Measurements from ENCODE around the gene CACNA2D2.

DNA sequence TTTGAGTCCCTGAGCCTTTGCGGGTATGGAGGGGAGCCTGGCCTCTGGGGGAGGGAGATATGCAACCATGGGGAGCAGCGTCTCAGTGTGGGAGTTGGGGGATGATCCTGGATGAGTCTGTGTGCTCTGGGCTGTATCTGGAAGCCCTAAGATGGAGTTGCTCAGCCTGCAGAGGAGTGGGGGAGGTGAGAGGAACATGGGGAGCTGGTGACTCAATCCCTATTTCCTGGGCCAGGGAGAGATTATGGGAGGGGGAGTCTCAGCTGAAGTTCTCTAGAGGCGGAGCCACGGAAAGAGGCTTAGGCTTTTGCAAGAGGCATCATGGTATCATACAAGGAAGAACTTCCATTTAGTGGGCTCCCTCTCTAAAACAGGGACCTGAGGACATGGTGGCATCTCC lies 84.6 kb downstream of the CACNA2D2 start:
- TF ChIP-seq POLR2AphosphoS5 (IDR thresholded peaks at IDR 0.05; ENCODE audit: low read depth, low read length) (no peak), MAFK (IDR thresholded peaks at IDR 0.05; ENCODE audit: low read depth, low read length) (no peak), POLR2A (IDR thresholded peaks at IDR 0.05; ENCODE audit: control extremely low read depth in 1 of 2, low read depth in 2 of 2, low read length in 2 of 2) (no peak), ASH2L (IDR thresholded peaks at IDR 0.05; ENCODE audit: low read length) (no peak)
- TF ChIP-seq, protein P1, sequence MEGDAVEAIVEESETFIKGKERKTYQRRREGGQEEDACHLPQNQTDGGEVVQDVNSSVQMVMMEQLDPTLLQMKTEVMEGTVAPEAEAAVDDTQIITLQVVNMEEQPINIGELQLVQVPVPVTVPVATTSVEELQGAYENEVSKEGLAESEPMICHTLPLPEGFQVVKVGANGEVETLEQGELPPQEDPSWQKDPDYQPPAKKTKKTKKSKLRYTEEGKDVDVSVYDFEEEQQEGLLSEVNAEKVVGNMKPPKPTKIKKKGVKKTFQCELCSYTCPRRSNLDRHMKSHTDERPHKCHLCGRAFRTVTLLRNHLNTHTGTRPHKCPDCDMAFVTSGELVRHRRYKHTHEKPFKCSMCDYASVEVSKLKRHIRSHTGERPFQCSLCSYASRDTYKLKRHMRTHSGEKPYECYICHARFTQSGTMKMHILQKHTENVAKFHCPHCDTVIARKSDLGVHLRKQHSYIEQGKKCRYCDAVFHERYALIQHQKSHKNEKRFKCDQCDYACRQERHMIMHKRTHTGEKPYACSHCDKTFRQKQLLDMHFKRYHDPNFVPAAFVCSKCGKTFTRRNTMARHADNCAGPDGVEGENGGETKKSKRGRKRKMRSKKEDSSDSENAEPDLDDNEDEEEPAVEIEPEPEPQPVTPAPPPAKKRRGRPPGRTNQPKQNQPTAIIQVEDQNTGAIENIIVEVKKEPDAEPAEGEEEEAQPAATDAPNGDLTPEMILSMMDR (IDR thresholded peaks at IDR 0.05; ENCODE audit: control extremely low read depth in 1 of 3, insufficient read depth in 1 of 3, low read depth in 1 of 3, low read length in 3 of 3): no peak

Measured in H1 (cell line).